K562 treated with DMSO at 1 percent for 4 hours (cell line): Measurements from ENCODE around the gene PSMD5. TPM values are rescaled to one million over a fixed set of nuclear protein-coding genes. Genes with fewer than 3 reads are reported as not detected.

Experiments used
- total RNA-seq: library from RNA; unstranded; fragments of 300-600 nt; gene quantifications from 2 replicates; pipeline ENCODE4 v1.2.3, GENCODE V29; 2022; ENCODE audit not compliant: insufficient read depth

Gene PSMD5
- total RNA-seq = 37.1 and 51.1 TPM in 2 replicates

GRCh38 chr9:120842685-120843485, at the start of gene PSMD5:
TSS of gene PSMD5 (minus strand) at chr9:120842922. CDS start at chr9:120842909, 13 bp downstream.

DNA sequence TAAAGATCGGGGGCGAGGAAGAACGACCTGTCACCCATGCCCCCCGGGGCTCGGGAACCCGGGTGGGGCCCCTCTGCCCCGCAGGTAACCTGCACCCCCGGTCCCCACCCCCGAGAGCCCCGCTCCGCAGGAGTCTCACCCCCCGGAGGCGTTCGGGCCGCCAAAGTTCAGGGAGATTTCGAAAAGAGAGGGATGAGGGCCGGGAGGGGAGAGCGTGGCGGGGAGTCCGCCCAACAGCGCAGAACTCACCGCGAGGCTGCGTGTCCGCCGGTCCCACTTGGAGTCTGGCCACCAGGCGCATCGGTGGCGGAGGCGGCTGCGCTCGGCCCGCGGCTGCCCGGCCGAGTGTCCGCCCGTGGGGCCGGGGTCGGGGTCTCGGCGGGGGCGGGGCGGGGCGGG, 34.1 kb upstream of the PSMD5 start, which contains the start of gene PHF19:
TSS of gene PHF19 (minus strand) at position 347 of the 399 bp plus-strand sequence. CDS start 2,447 bp downstream, outside the sequence.

GRCh38 chr9:120792898-120793765, 49.6 kb downstream of the PSMD5 start, which contains the start of gene FBXW2:
TSS of gene FBXW2 (minus strand) at chr9:120793416. CDS start at chr9:120788258, 5,158 bp downstream.

Other genes starting within 250 kb of the PSMD5 start
- gene MEGF9, start 128.5 kb downstream of the PSMD5 start, total RNA-seq = 6.7 and 7.4 TPM in 2 replicates
- 13.4 and 20.5 TPM in 2 replicates for gene FBXW2, start 49.5 kb downstream of the PSMD5 start, total RNA-seq
- 113 and 145 TPM in 2 replicates for gene PHF19, start 34.3 kb upstream of the PSMD5 start, total RNA-seq
- not detected in 2 replicates for gene TRAF1, start 83.9 kb upstream of the PSMD5 start, total RNA-seq
- gene C5, start 207.4 kb upstream of the PSMD5 start, total RNA-seq = 0.76 and 0.79 TPM in 2 replicates
- 16.1 and 16.7 TPM in 2 replicates for gene CNTRL, start 232.0 kb upstream of the PSMD5 start, total RNA-seq